Ecto neural progenitor cell (in vitro differentiated cells): ENCODE results near the gene SPATA2.

Experiments used
- DNase-seq: peaks from one replicate; pipeline ENCODE4 v3.0.0-alpha.2; 2018; ENCODE audit warnings: low spot score

SPATA2 gene

DNA sequence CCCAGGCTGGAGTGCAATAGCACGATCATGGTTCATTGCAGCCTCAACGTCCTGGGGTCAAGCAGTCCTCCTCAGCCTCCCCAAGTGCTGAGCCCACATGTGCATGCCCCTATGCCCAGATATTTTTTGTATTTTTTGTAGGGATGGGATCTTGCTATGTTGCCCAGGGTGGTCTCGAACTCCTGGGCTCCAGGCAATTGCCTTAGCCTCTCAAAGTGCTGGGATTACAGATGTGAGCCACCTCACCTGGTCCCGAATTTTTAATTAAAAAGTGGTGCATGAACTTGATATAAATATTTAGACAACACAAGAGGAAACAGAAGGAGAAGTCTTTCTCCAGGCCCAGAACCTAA is 13.8 kb upstream of the SPATA2 start:
- DNase-seq = no peak

DNA sequence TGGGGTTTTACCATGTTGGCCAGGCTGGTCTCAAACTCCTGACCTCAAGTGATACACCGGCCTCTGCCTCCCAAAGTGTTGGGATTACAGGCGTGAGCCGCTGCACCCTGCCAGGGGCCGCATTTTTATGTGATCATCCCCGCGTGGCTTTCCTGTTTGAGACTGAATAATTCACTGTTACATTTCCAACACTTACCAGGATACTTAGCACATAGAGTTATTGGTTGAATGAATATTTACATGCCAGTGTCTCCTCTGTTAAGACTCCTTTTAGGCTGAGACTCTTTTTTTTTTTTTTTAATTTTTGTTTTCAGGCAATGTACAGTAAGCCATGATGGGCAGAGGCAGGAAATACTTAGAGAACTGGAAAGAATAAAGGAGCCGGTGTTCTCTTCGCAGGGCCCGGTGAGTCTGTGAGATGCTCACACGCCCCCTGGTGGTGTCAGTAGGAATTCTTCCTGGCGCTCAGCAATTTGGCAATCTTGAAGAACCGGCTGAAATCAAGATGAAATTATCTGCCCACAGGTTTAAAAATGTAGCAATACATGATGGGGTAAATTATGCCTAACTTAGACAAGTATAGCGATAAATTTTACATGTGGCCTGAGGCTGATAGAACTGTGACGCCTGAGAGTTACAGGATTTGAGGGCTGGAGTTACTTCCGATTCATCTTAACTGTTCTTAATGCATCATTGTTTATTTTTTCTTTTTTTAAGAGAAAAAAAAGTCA is 13.2 kb upstream of the SPATA2 start:
- DNase-seq = peak; percentile 75

DNA sequence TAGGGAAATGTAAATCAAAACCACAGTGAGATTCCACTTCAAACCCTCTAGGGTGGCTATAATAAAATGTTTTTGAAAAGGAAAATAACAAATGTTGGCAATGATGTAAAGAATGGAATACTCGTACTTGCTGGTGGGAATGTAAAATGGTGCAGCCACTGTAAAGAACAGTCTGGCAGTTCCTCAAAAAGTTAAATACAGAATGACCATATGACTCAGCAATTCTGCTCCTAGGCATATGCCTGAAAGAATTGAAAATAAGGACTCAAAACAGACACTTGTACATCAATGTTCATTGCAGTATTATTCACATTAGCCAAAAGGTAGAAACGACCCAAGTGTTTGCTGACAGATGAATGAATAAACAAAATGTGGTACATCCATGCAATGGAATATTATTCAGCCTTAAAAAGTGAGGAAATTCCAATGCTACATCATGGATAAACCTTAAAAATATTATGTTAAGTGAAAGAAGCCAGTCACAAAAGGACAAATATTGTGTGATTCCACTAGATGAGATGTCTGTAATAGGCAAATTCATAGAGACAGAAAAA is 10.6 kb upstream of the SPATA2 start:
- DNase-seq = no peak

DNA sequence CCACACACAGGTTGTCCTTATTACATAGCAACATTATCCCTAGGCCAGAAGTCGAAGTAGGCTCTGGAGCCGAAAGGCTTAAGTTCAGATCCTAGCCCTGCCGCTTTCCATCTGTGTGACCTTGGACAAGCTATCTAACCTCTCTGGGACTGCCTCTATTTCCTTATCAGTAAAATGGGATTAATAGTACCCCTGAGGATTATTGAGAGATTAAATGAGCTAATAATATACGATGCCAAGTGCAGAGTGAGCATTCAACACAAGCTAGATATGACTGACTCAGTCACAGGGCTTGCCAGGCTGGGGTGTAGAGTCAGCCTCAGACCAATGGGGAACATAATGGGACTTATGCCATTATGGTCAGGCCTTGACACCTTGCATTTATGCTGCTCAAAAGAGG is 8.9 kb upstream of the SPATA2 start:
- DNase-seq = no peak

DNA sequence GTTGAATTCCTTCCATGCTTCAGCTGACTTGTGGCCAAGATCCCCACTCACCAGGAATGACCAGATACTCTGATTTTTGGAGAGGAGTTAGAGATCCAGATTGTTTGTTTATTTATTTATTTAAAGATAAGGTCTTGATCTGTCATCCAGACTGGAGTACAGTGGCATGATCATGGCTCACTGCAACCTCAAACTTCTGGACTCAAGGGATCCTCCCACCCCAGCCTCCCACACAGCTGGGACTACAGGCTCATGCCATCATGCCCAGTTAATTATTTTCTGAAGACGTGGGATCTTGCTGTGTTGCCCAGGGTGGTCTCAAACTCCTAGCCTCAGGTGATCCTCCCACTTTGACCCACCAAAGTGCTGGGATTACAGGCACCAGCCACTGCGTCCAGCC is 4.1 kb upstream of the SPATA2 start:
- DNase-seq = no peak

DNA sequence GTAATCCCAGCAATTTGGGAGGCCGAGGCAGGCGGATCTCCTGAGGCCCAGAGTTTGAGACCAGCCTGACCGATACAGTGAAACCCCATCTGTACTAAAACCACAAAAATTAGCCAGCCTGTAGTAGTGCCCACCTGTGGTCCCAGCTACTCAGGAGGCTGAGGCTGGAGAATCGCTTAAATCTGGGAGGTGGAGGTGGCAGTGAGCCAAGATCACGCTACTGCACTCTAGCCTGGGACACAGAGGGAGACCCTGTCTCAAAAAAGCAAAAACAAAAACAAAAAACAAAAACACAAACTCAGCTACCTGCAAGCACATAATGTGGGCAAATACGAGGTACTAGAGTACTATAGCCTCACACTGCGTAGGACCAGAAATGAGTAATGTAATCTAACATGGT is 3.7 kb upstream of the SPATA2 start:
- no peak for DNase-seq

DNA sequence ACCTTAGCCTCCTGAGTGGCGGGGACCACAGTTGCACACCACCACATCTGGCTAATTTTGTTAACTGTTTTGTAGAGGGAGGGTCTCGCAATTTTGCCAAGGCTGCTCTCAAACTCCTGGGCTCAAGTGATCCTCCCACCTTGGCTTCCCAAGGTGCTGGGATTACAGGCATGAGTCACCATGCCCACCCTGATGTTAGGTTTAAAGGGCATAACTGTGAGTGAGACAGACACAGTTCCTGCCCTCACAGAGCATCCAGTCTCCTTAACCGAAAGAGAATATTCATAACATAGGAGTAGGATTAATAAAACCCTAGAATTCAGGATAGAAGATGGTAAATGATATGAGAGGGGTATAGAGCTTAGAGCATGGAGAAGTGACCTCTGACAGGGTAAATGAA is 3.1 kb upstream of the SPATA2 start:
- no peak for DNase-seq

DNA sequence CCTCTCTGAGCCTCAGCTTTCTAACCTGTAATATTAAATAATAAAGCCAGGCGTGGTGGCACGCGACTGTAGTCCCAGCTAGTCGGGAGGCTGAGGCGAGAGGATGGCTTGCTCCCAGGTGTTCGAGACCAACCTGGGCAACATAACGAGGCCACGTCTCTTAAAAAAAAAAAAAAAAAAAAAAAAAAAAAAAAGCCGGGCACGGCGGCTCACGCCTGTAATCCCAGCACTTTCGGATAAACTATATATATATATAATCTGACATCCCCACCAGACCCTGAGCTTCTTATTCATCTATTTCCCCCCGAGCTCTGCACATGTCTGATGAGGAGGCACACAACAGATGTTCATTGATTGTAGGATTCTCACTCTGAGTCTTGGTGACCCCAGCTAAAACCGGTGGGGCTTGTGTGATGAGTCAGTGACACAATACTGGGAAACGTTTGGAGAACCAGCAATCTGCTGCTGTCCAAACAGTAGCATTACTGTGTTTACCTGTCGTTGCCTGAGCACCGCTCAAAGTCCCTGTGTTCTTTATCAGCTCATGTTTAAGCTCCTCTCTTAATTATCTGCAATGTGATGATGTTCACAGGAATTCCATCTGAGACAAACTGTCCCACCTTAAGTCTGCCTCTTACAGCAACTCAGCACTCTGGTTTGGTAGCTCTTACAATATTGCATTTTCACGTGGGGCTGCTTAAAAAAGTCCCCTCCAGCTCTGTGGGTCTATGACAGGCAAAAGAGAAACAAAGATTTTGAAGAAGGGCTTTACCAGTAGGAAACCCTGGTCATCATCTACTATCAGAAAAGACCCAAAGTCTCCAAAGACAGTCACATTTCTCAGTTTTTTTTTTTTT is 1.0 kb upstream of the SPATA2 start:
- DNase-seq = no peak

DNA sequence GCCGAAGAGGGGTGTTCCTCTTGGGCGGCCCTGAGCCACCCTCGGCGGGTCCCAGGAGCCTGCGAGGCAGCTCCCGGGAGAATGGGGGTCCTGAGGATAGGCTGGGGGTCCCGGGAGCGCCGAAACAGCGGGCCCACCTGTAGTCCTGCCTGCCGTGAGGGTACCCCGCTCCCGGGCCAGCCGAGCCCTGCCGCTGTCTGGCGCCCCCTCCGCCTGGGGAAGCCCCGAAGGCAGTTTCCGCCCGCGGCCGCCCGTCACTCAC is 280 bp downstream of the SPATA2 start:
- no peak for DNase-seq

DNA sequence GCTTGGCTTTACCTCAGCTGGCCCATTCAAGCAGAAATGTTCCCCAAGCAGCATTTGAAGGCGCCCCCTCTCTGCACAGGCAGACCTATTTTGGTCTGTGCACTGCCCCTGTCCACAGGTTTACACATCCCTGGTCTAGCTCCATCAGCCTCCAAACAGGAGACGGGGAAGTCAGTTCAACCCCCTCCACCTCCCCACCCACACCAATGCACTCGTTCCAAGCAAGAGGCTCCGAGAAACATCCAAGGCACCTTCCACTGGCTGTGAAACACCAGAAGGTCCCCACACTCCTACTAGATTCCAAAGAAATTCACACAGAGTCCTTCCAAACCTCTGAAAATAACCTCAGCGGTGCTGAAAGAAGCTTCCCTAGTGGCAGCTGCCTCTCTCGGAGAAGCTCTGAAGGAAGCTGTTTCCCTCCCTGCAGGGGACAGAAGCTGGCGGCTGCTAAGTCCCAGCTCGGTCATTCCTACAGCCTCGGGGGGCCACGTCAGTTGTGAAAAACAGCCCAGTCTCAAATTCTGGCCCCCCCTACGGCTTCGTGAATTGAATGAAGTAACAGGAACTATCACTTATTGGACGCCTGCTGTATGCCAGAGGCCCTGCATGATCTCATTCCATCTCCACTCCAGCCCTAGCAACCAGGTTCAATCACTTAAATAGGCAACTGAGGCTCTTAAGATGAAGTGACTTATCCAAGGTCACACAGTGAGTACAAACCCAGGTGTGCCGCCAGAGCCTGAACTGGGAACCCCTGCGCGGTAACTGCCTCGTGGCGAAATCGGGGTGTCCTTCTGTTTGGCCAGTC is 815 bp downstream of the SPATA2 start:
- no peak for DNase-seq

DNA sequence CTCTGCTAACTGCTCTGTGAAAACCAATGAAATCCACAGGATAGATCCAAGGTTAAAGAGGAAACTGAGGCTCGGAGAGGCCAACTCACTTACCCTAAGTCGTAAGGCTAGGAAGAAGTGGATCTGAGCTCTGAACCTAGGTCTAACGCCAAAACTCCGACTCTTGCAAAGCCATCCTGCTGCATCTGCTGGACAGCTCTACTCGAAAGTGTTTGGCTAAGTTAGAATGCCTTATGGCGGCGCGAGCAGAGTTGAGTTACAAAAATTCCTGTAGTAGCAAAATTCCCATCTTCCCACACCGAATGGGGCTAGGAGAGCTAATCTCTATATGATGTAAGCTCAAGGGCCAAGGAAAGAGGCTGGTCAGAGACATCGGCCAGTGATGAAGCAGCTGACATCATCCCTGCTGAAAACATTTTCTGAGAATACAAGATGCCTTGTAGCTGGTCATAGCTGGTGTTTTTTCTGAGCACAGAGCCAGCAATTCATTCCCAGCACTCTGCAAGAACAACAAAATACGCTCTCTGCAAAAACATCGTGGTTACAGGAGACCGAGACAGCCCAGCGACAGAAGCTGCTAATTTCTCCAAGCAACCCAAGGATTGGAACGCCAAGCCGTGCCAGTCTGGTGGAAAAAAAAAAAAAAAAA is 1.8 kb downstream of the SPATA2 start:
- DNase-seq = no peak

DNA sequence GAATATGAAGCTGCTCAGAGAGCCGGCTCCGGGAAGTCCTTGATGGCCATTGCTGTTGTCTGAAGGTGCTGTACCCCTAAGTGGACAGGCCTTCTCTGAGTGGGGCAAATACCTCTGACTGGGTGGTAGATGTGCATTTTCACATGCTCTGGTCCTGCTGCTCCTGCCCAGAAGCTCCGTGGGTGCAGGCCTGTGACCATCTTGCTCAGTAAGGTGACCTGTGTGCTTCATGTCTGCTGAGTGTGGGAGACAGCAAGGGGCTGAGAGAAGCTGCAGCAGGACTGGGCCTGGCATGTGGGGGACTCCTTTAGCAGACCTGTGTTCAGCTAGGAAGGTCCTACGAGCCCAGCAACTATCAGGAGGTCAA is 5.0 kb downstream of the SPATA2 start:
- DNase-seq = no peak

DNA sequence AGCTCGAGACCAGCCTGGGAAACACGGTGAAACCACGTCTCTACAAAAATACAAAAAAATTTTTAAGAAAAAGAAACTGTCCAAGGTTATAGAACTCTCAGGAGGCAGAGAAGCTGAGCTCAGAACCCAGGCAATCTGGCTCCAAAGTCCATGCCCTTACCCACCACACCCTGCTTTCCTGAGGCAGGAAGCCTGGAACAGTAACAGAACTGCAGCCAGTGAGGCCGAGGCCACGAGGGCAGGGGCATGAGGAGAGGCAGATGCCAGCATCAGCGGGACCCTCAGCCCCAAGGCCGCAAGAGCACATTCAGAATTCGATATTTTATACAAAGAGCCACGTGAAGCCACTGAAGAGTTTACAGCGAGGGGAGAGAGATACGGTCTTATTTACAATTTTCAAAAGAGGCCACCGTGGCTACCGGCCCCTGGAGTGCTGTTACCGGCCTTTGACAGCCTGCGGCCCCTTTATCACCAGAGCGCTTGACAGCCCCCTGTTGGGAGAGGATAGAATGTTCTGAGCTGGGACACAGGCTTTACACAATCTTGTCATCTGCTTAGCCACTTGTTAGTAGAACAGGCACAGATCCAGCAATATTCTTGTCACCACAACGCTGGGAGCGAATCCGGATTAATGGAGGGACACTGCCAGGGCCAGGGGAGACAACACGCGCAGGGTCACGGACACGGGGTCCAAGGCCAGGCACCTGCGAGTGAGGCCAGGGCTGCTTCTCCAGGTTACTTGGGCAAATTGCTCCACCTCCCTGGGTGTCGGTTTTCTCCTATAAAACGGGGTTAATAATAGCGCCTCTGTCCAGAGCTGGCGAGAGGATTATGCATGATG is 5.6 kb downstream of the SPATA2 start:
- no peak for DNase-seq

DNA sequence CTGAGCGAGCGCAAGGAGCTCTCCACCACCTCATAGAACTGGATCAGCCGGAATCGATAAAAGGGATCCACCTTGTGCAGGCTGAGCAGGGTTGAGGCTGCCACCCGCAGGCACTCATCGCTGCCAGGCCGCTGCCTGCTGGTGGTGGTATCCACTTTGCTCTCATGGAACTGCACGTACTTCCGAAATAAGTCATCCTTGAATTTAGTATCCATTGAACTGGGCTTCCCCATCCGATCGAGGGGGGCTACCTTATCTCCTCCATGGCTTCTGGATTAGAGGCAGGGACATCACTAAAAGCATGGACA is 7.1 kb downstream of the SPATA2 start:
- DNase-seq = no peak

DNA sequence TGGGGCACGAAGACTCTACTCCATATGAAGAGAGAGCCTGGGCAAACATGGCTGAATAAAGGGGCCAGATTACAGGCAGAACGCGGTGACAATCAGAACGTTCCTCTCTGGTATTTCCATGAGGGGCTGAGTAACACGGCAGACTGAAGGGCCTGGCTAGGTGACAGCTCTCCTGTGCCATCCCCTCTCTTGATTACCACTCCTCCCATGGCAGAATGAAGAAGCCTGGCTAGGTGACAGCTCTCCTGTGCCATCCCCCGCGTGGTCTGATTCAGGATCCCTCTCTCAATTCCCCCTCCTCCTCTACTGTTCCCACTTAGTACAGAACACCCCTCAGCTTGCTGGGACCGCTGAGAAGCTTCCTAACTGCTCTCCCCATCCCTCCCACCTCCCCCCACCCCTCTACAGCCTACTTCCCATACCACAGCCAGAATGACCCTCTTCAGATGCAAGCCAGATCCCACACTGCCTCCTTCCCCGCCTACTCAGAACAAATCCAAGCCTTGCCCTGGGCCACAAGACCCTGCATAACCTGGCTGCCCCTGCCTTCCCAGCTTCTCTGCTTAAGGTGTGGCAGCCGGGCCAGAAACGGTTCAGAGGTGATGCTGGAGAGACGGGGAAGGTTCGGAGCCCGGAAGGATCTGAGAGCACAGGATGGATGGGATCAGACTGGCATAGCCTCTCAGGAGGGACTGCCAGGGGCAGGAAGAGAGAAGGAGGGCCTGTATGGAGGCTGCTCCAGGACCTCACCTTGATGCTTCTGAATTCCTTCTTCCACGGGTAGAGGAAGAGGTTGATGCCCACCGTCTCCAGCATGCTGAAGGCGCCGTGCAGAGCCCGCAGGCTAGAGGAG is 7.7 kb downstream of the SPATA2 start:
- DNase-seq = no peak

DNA sequence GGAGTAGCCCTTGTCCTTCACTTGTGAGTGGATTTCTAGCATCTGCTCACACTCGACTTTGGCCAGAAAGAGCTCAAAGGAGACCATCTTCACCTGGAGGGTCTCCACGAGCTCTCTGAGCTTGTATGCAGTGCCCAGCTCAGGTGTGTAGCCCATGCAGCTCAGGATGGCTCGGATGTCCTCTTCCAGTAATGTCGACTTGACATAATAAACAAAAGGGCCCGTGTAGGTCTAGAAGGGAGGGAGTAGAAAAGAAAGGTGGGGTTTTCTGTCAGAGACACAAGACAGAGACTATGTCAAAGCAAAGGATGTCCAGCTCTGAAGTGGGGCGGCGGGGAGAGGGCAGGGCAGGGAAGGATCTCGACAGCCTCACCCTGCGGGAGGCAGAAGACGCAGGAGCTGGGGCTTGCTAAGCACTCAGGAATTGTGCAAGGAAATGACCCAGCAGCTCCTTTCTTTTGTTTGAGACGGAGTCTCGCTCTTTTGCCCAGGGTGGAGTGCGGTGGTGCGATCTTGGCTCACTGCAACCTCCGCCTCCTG is 8.6 kb downstream of the SPATA2 start:
- DNase-seq = no peak

DNA sequence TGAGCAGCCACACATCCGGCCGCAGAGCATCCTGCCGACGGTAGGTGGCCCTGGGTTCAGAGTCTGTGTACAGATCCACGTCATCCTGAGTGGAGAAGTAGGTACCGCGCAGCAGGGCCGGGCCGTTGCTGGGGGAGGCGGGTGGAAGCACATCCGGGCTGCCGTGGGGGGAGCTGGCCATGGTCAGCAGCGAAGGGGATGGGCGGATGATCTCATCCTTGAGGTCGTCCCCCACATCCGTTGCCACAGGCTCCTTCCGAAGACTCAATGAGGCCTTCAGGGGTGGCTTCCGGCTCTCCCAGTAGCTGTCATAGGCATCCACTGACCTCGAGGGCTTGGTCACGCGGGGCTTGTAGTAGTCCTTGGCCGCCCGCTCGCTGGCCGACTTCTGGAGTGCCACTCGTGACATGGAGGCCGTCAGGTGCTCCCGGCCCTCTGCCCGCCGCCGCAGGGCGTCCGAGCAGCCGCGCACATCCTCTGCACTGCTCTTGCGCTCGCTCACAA is 9.2 kb downstream of the SPATA2 start:
- DNase-seq = no peak

DNA sequence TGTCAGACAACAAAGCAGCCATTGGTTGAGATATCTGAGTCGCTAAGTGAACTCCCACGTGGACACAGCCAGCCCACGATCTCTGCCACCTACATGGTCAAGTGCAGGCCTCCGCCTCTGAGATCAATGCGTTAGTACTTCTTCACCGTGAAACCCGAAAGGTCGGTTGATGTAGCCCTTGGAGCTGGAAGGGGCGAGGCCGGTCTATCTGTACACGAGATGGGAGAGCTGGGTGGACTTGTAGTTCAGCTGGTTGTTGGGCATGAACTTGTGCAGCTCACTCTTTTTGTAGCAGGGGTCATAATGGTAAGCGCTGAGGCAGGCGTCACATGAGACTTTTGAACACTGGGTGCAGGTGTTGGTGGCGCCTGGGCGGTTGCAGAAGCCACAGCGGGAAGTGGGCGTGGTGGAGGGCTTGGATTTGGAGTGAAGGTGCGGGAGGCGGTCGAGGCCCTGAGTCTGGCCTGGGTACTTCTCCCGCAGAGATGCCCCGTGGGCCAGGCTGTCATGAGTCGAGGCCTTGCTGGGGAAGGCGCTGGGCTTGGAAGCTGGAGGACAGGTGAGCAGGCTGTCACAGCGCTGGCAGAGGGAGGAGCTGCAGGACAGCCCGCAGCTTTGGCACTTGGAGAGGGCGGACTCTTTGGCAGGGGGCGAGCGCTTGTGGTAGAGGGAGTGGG is 9.8 kb downstream of the SPATA2 start:
- DNase-seq = no peak

DNA sequence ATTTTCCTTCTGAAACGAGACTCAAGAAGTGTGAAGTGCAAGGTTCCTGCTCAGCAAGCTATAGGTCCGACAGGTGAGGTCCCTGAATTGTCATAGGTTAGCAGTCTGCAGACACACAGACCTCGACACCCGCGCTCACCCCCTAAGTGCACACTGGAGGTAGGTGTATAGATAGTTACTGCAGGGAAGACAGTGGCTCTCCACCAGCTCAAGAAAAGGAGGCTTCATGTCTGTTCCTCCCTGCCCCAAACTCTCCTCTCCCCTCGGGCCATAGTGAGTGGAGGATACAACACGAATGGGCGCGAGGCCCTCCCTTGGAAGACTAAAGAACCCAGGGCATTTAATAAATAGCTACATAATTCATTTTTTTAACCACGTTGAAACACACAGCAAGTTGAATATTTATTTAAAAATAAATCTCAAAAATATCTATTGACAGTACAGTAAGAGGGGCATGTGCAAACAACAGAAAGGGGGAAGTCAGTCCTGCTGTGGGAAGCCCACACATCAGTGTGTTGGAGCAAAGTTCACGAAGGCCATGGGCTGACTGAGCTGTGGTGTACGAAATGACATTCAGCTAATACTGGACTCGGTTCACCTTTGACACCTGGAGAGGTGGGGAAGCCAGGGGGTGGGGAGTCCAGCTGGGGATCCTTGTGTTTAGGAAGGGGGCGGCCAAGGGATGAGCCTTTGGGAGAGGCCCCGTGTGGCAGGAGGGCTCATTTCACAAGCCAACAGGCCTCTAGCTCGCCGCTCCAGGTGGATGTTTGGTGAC is 10.7 kb downstream of the SPATA2 start:
- DNase-seq = no peak
